Hypothalamus (tissue), 51 donors: ENCODE results near the gene NYAP1.
A peak's percentile ranks its signal among the peaks of the same experiment; 100 is the strongest.

Experiments used
- DNase-seq, 51 donors: peaks; one replicate each; lab custom pipeline; 2025; lab: John Stamatoyannopoulos, UW

The NYAP1 gene

GRCh38 chr7:100456562-100456961 lies 27.2 kb upstream of the NYAP1 start:
- DNase-seq, result no peak

DNA sequence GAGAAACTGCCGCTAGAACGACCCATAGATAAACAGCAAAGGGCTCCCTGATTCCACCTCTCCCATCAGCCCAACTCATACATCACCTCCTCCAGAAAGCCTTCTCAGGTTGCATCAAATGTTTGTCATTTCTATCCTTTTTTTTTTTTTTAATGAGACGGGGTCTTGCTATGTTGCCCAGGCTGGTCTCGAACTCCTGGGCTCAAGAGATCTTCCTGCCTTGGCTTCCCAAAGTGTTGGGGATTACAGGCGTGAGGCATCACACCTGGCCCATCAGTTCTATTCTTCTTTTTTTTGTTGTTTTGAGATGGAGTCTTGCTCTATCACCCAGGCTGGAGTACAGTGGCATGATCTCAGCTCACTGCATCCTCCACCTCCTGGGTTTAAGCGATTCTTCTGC lies 26.7 kb upstream of the NYAP1 start:
- DNase-seq, result no peak

DNA sequence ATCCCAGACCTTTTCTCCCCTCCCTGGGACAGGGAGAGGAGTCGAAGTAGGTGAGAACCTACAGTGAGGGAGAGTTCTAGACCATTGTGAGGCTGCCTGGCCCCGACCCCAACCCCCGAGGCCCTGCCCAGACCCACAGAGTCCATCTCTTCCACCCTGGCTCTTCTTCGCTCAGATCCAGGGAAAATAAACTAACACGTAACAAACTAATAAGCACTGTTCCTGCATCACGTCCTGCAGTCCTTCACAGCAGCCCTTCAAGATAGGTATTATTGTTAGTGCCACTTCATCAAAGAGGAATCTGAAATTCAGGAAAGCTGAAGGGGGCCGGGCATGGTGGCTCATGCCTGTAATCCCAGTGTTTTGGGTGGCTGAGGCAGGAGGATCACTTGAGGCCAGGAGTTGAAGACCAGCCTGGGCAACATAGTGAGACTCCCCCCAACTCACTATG lies 19.5 kb upstream of the NYAP1 start, which contains the start of gene SPACDR:
SPACDR (minus strand) TSS at position 51 of the 451 bp plus-strand sequence. CDS start 235 bp downstream, outside the sequence.
- no peak for DNase-seq

GRCh38 chr7:100464791-100465190 lies 18.9 kb upstream of the NYAP1 start:
- no peak for DNase-seq

- DNase-seq, result no peak
Observed at GRCh38 chr7:100465299-100465698, 18.4 kb upstream of the NYAP1 start.

- peak; percentile 26 to 98 (median 92) for DNase-seq
Observed at GRCh38 chr7:100465702-100466311, 17.9 kb upstream of the NYAP1 start.

GRCh38 chr7:100466653-100467605 lies 16.8 kb upstream of the NYAP1 start:
- peak in 12 of 51 donors; percentile 14 to 67 (median 37) for DNase-seq

GRCh38 chr7:100467638-100468373 lies 15.9 kb upstream of the NYAP1 start:
- DNase-seq, result peak; percentile 38 to 99 (median 94)

DNA sequence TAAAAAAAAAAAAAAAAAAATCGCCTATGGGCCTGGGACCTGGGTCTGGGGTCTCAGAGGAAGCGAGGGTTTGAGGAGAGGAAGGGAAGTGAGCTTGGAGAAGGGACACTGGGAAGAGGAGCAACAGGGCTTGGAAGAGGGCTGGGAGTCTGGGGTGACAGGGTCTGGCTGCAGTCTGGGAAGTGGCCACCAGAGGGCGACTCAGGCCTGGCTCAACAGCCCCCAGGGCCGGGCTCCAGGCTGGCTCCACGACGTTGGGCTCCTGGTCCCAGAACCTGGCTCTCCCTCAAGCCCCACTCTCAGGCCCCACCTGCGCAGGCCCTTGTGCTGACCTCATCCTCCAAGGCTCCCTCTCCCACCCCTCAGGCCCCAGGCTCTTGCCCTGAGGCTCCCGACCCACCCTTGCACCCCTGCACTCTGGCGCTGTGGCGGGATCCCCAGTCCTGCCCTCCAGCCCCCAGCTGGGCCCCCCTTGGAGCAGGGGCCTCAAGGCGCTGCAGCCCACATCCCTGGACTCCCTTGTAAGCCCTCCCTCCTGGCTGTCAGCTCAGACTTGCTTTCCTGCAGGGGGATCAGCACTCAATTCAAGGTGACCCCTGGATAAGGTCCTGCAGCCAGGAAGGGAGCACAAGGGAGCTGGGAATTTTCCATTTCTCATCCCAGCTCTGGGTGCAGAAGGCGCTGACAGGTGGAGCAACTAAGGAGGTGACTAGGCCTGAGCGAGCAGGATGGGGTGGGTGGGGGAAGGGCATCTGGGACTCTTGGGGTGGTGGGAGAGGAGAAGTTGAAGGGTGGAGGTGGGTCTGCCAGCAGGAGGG lies 14.3 kb upstream of the NYAP1 start:
- DNase-seq, result peak; percentile 21 to 94 (median 80)

GRCh38 chr7:100471021-100471420 lies 12.7 kb upstream of the NYAP1 start:
- DNase-seq, result no peak

DNA sequence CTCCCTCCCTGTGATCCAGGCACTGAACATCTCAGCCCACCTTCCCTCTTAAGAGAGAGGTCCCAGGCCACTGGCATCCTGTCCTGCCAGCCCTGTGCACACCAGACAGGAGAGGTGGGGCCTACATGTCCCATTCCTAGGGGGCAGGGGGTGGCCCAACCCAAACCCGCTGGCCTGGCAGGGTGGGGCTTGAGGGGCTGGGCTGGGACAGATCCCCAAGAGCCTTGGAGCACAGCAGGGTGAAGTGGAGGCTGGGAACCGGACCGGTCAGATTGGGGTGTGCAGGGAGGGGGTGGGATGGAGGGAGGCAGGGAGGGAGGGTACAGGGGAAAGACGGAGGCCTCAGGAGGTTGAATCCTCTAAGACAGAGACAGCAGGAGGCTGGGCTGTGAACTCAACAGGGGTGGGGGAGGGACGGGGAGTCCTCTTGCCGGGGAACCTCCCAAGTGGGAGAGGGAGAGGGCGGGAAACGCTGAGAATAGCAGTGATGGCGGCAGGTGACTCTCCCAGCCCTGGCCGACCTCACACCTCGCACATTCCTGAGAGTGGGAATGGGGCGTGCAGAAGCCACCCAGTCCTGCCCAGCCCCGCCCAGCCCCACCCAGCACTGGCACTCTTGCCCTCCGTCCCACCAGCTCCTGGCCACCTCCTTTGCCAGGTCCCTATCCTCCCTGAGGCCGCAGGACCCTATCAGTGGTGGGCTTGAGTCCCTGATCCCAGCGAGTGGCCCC lies 11.4 kb upstream of the NYAP1 start:
- DNase-seq, result no peak

DNA sequence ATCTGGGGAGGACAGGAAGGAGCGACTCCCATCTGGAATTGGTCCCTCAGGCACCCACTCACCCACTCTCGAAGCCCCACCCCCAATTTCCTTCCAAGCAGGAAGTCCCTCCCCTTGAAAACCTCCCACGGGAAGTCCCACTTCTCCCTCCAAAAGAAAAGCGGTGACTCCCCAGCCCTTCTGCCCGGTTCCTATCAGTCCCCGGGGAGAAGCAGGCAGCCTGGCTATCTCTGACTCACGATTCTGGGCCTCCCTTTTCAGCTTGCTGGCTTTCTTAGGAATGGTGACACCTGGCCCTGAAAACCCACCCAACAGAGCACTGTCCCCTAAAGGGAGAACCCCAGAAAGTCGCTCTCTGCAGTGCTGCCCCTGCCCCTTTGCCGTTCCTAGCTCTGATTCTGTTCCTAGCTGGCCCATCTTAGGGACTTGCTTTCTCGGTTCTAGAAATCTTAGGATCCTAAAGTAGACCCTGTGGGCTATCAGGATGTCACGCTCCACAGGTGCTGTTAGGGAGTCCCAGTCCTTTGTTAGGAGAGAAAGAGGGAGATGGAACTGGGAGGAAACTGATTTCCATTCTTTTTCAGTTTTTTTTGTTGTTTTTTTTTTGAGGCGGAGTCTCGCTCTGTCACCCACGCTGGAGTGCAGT lies 10.8 kb upstream of the NYAP1 start:
- no peak for DNase-seq

- peak in 3 of 51 donors; percentile 7 to 41 (median 34) for DNase-seq
Observed at GRCh38 chr7:100475549-100475948, 8.2 kb upstream of the NYAP1 start.

- no peak for DNase-seq
Observed at GRCh38 chr7:100476101-100476780, 7.5 kb upstream of the NYAP1 start.

GRCh38 chr7:100476903-100477870 lies 6.5 kb upstream of the NYAP1 start:
- peak in 4 of 51 donors; percentile 12 to 22 (median 21) for DNase-seq

DNA sequence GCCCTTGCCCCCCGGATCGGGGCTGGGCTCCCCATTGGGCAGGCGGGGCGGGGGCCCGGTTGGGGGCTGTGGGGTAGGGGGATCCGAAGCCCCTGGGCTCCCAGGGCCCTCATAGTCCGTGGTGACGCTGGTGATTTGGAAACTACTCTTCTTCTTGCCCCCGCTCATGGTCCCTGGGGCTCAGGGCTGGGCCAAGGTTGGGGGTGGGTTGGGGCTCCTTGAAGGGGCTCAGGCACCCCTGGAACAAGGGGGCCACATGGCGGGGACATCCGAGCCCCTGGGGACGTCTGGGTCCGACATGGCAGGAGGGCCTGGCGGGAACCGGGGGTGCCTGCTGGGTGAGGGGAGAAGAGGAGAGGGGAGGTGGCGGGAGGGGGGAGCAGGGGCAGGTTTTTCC lies 5.9 kb upstream of the NYAP1 start:
- DNase-seq, result no peak
